PC-3 (cell line): ENCODE results near the gene MKLN1. TPM values are rescaled to one million over a fixed set of nuclear protein-coding genes. Genes with fewer than 3 reads are reported as not detected.

ENCODE experiments used
- ATAC-seq: fragments of 200-7000 bp; cut with Tn5 transposase; 2 replicates; pipeline ENCODE4 v1.9.1; 2020; ENCODE audit warnings: mild to moderate bottlenecking, moderate library complexity
- BruUV-seq: library from RNA; stranded (reverse); fragments of 400-500 nt; replicated peaks from 2 replicates; lab custom pipeline; 2021; lab: Mats Ljungman, UMichigan
- CTCF ChIA-PET: fragments of 300-600 bp; sonication (Branson Sonifier 250); formaldehyde crosslinking; loops from one replicate; lab custom pipeline; 2022; ENCODE audit warnings: antibody characterized with exemption; lab: Charles Lee
- POLR2A ChIA-PET: fragments of 300-600 bp; sonication (Branson Sonifier 250); formaldehyde crosslinking; loops from one replicate; lab custom pipeline; 2022; ENCODE audit warnings: antibody characterized with exemption; ENCODE audit not compliant: unreplicated experiment; lab: Charles Lee
- DNase-seq: peaks from one replicate; pipeline ENCODE4 v3.0.0-alpha.2; 2015
- H2AFZ ChIP-seq: fragments of 300-600 bp; sonication (generic); 2 replicates; pipeline ENCODE4 v1.6.0; 2016; ENCODE audit warnings: antibody characterized with exemption, low read length
- H3F3A ChIP-seq: fragments of 300-600 bp; sonication (generic); one replicate; pipeline ENCODE4 v1.6.0; 2017; ENCODE audit warnings: antibody characterized with exemption, low read length, control low read depth, mild to moderate bottlenecking; ENCODE audit not compliant: unreplicated experiment
- H3K27ac ChIP-seq: fragments of 300-600 bp; sonication (generic); 2 replicates; pipeline ENCODE4 v1.5.1; 2016; ENCODE audit warnings: mild to moderate bottlenecking, low read length
- H3K27me3 ChIP-seq: fragments of 300-600 bp; sonication (generic); 2 replicates; pipeline ENCODE4 v1.6.1; 2016; ENCODE audit warnings: low read length, mixed read lengths
- H3K36me3 ChIP-seq: fragments of 300-600 bp; sonication (generic); 2 replicates; pipeline ENCODE4 v1.6.1; 2016; ENCODE audit warnings: low read depth, mixed run types, low read length, mixed read lengths
- H3K4me1 ChIP-seq: fragments of 300-600 bp; sonication (generic); 2 replicates; pipeline ENCODE4 v1.5.1; 2016; ENCODE audit warnings: low read length; ENCODE audit not compliant: insufficient read depth
- H3K4me2 ChIP-seq: fragments of 300-600 bp; sonication (generic); 2 replicates; pipeline ENCODE4 v1.6.0; 2016; ENCODE audit warnings: low read length
- H3K4me3 ChIP-seq: fragments of 300-600 bp; sonication (generic); 2 replicates; pipeline ENCODE4 v1.5.1; 2016; ENCODE audit warnings: mild to moderate bottlenecking, low read length, mixed read lengths
- H3K79me2 ChIP-seq: fragments of 300-600 bp; sonication (generic); 2 replicates; pipeline ENCODE4 v1.6.1; 2017; ENCODE audit warnings: low read length, mixed read lengths
- H3K9ac ChIP-seq: fragments of 300-600 bp; sonication (generic); 2 replicates; pipeline ENCODE4 v1.6.0; 2016; ENCODE audit warnings: mild to moderate bottlenecking, low read length
- H3K9me2 ChIP-seq: fragments of 300-600 bp; sonication (generic); replicated peaks from 2 replicates; pipeline ENCODE4 v1.6.1; 2016; ENCODE audit warnings: mixed run types, low read length, mixed read lengths
- H3K9me3 ChIP-seq: fragments of 300-600 bp; sonication (generic); 2 replicates; pipeline ENCODE4 v1.6.1; 2016; ENCODE audit warnings: low read length, mixed read lengths
- H4K20me1 ChIP-seq: fragments of 300-600 bp; sonication (generic); 2 replicates; pipeline ENCODE4 v1.6.1; 2016; ENCODE audit warnings: low read length, mixed read lengths
- CTCF ChIP-seq: fragments of 300-600 bp; sonication (generic); conservative IDR thresholded peaks from 2 replicates; pipeline ENCODE4 v1.5.1; 2017; ENCODE audit warnings: antibody characterized with exemption, low read depth, mild to moderate bottlenecking, low read length
- EZH2 ChIP-seq: fragments of 300-600 bp; sonication (generic); IDR thresholded peaks from one replicate; pipeline ENCODE4 v1.6.1; 2017; ENCODE audit warnings: antibody characterized with exemption, mild to moderate bottlenecking, low read length; ENCODE audit not compliant: unreplicated experiment
- EZH2phosphoT487 ChIP-seq: fragments of 300-600 bp; sonication (generic); IDR thresholded peaks from 2 replicates; pipeline ENCODE4 v1.6.1; 2018; ENCODE audit warnings: mild to moderate bottlenecking, antibody characterized with exemption, low read length, borderline replicate concordance
- intact Hi-C: fragments of 100-400 bp; cut with micrococcal nuclease; formaldehyde crosslinking; loops from 2 replicates; pipeline ENCODE4 v1.9.0; 2023
- total RNA-seq: library from RNA; depleted of rRNA; stranded (reverse); fragments of >200 nt; gene quantifications from 2 replicates; pipeline ENCODE4 v1.2.3, GENCODE V29; 2014

Gene MKLN1
- total RNA-seq, 1 experiment from 2014 or later, result 16.3 TPM

DNA sequence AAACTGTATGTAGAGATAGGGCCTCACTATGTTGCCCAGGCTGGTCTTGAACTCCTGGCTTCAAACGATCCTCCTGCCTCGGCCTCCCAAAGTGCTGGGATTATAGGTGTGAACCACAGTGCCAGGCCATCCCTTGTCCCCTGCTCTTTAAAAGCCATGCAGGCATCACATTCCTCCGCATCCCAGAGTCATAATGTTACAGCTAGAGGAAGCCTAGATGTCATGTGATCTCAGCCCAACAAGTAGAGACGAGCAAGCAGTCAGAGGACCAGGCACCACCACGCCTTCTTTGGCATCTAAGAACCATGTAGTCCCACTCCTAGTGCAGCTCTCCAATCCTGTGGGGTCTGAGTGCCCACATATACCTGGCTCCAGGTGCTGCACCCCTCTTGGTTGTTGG is 215.6 kb downstream of the MKLN1 start:
- Histone ChIP-seq H3K27ac (no peak overlapping the region), H2AFZ (no peak overlapping the region), H3K4me2 (no peak overlapping the region), H3K36me3 (no peaks in the 10 kb centered on the region), H3K9me2 (no peaks in the 10 kb centered on the region), H3K79me2 (peaks cover 87% of the 10 kb centered on the region), H3K9me3 (no peaks in the 10 kb centered on the region), H4K20me1 (no peaks in the 10 kb centered on the region; the same call in 1 of the 2 replicates), H3K9ac (no peak overlapping the region), H3K27me3 (no peaks in the 10 kb centered on the region), H3K4me1 (peaks cover 27% of the 10 kb centered on the region), H3K4me3 (no peak overlapping the region), H3F3A (no peaks in the 10 kb centered on the region)
- no peak for DNase-seq
- CTCF ChIA-PET, result no interaction called here
- BruUV-seq, result no TSS peak
- TF ChIP-seq CTCF, result no peak
- no peak for TF ChIP-seq EZH2phosphoT487
- ATAC-seq, result no peak
- POLR2A ChIA-PET, result no interaction called here
- intact Hi-C loops, result no loop called here

- DNase-seq, result no peak
Observed at GRCh38 chr7:131544021-131544420, 216.3 kb downstream of the MKLN1 start.

More at GRCh38 chr7:131544021-131544420, 216.3 kb downstream of the MKLN1 start:
- Histone ChIP-seq H3K9me3 (no peaks in the 10 kb centered on the region), H4K20me1 (no peaks in the 10 kb centered on the region; the same call in 1 of the 2 replicates), H2AFZ (no peak overlapping the region), H3F3A (no peaks in the 10 kb centered on the region), H3K36me3 (no peaks in the 10 kb centered on the region), H3K27me3 (no peaks in the 10 kb centered on the region), H3K27ac (no peak overlapping the region), H3K4me3 (no peak overlapping the region), H3K4me1 (peaks cover 20% of the 10 kb centered on the region), H3K4me2 (no peak overlapping the region), H3K79me2 (peaks cover 93% of the 10 kb centered on the region), H3K9me2 (no peaks in the 10 kb centered on the region), H3K9ac (no peak overlapping the region)
- intact Hi-C loops, result no loop called here
- ChIA-PET CTCF (no interaction called here), POLR2A (no interaction called here)
- no TSS peak for BruUV-seq
- TF ChIP-seq CTCF (no peak), EZH2phosphoT487 (no peak), EZH2 (no peak)
- no peak for ATAC-seq
